Stimulated activated CD4-positive, alpha-beta T cell treated with anti-CD3 and anti-CD28 coated beads, Interleukin-1b, Interleukin-23, amount 100 ng/mL, for 24 hours (primary cell): ENCODE measurements around the gene RPAP2.

ENCODE experiments used
- DNase-seq, 4 experiments: peaks; one replicate each; pipeline ENCODE4 v3.0.0-alpha.2; 2020; ENCODE audit warnings: low read depth in 4 of 4, low spot score in 1 of 4

RPAP2 gene

DNA sequence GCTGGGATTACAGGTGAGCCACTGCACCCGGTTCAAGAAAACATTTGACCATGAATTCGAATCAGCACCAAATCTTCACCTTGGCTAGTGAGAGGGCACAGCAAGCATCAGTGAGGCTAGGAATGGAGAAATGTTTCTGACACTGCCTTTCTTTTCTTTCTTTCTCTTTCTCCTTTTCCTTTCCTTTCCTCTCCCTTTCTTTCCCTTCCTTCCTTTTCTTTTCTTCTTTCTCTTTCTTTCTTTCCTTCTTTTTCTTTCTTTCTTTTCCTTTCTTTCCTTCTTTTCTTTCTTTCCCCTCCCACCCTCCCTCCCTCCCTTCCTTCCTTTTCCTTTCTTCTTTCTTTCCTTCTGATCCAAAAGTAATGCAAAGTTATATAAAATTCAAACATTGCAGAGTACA, 147.0 kb downstream of the RPAP2 start:
- no peak for DNase-seq

GRCh38 chr1:92446546-92446945, 147.7 kb downstream of the RPAP2 start:
- DNase-seq: no peak

- no peak for DNase-seq
These were observed 148.3 kb downstream of the RPAP2 start for GRCh38 chr1:92447033-92447681.

DNA sequence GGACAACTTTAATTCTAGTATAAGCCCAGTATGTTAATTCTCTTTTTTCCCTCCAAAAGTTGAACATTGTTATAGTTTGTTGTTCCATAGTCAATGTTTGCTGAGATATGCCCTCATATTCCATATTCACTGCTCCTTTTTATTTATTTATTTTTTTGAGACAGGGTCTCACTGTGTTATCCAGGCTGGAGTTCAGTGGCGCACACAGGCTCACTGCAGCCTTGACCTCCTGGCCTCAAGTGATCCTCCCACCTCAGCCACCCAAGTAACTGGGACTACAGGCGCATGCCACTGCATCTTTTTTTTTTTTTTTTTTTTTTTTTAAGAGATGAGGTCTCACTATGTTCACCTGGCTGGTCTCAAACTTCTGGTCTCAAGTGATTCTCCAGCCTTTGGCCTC, 149.1 kb downstream of the RPAP2 start:
- DNase-seq: no peak
